Osteocyte (in vitro differentiated cells): ENCODE results near the gene INCA1. TPM values are rescaled to one million over a fixed set of nuclear protein-coding genes. Genes with fewer than 3 reads are reported as not detected.

Experiments used
- DNase-seq: peaks from one replicate; pipeline ENCODE4 v3.0.0; 2021; ENCODE audit warnings: mixed read lengths; ENCODE audit not compliant: unreplicated experiment; ENCODE audit errors: extremely low spot score
- H3K27ac Mint-ChIP-seq: one replicate; pipeline ENCODE4 v1.8.0; 2021; ENCODE audit warnings: mild to moderate bottlenecking, mixed read lengths; ENCODE audit not compliant: unreplicated experiment
- H3K27me3 Mint-ChIP-seq: one replicate; pipeline ENCODE4 v1.8.0; 2021; ENCODE audit warnings: mixed read lengths; ENCODE audit not compliant: unreplicated experiment
- H3K36me3 Mint-ChIP-seq: one replicate; pipeline ENCODE4 v1.8.0; 2021; ENCODE audit warnings: mixed read lengths; ENCODE audit not compliant: unreplicated experiment
- H3K4me1 Mint-ChIP-seq: one replicate; pipeline ENCODE4 v1.8.0; 2021; ENCODE audit warnings: mixed read lengths; ENCODE audit not compliant: unreplicated experiment
- H3K4me3 Mint-ChIP-seq: one replicate; pipeline ENCODE4 v1.8.0; 2021; ENCODE audit warnings: mild to moderate bottlenecking, moderate library complexity, mixed read lengths; ENCODE audit not compliant: unreplicated experiment
- H3K9me3 Mint-ChIP-seq: one replicate; pipeline ENCODE4 v1.8.0; 2021; ENCODE audit warnings: mixed read lengths; ENCODE audit not compliant: unreplicated experiment
- total RNA-seq: library from RNA; stranded (reverse); gene quantifications from 2 replicates; pipeline ENCODE4 v1.2.1, GENCODE V29; 2021
- TF ChIP-seq, protein P1 (sequence below): fragments of 200-600 bp; sonication (generic); IDR thresholded peaks from 2 replicates; pipeline ENCODE4 v1.5.0; 2021; ENCODE audit warnings: antibody characterized with exemption, mild to moderate bottlenecking, moderate library complexity

INCA1 gene
- total RNA-seq, 1 donor from 2014 or later = 1.8 TPM

DNA sequence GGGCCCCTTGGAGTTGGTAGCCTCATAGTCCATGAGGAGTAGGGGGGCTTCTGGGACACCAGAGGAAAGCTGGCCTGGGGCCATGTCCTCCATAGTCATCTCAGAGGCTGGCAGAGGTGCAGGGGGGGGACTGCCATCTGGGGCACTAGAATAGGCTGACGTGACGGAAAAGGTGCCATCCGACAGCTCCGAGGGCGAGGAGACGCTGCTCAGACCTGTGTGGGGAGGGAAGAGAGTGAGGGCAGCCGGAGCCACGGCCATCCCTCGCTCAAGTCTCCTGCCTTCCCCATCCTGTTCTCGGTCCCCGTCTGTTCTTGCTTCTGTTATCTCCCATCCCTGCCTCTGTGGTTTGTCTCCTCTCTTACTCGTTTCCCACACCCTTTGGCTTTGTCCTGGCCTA is 25.0 kb downstream of the INCA1 start:
- Mint-ChIP-seq H3K4me3 (no peak overlapping the region), H3K27me3 (no peaks in the 10 kb centered on the region), H3K27ac (no peak overlapping the region), H3K9me3 (no peaks in the 10 kb centered on the region), H3K36me3 (peaks cover 21% of the 10 kb centered on the region), H3K4me1 (peaks cover 28% of the 10 kb centered on the region)
- TF ChIP-seq, protein P1, sequence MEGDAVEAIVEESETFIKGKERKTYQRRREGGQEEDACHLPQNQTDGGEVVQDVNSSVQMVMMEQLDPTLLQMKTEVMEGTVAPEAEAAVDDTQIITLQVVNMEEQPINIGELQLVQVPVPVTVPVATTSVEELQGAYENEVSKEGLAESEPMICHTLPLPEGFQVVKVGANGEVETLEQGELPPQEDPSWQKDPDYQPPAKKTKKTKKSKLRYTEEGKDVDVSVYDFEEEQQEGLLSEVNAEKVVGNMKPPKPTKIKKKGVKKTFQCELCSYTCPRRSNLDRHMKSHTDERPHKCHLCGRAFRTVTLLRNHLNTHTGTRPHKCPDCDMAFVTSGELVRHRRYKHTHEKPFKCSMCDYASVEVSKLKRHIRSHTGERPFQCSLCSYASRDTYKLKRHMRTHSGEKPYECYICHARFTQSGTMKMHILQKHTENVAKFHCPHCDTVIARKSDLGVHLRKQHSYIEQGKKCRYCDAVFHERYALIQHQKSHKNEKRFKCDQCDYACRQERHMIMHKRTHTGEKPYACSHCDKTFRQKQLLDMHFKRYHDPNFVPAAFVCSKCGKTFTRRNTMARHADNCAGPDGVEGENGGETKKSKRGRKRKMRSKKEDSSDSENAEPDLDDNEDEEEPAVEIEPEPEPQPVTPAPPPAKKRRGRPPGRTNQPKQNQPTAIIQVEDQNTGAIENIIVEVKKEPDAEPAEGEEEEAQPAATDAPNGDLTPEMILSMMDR = no peak
- DNase-seq = no peak

DNA sequence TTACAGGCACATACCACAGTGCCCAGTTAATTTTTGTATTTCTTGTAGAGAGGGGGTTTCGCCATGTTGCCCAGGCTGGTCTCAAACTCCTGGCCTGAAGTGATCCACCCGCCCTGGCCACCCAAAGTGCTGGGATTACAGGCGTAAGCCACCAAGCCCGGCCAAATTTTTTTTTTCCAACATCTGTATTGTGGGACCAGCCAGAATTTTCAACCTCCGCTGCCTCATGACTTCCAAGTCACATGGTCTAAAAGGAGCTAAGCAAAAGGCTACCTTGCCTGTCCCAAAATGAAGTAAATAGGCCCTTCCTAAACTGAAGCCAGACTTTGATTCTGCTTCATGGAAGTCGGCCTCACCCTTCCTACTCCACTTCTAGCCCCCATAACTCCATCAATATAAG is 25.5 kb downstream of the INCA1 start:
- H3K27ac Mint-ChIP-seq = no peak overlapping the region
- no peaks in the 10 kb centered on the region for H3K27me3 Mint-ChIP-seq
- H3K9me3 Mint-ChIP-seq = no peaks in the 10 kb centered on the region
- peaks cover 28% of the 10 kb centered on the region for H3K4me1 Mint-ChIP-seq
- no peak overlapping the region for H3K4me3 Mint-ChIP-seq
- TF ChIP-seq, protein P1 = no peak
- peaks cover 20% of the 10 kb centered on the region for H3K36me3 Mint-ChIP-seq
- no peak for DNase-seq

DNA sequence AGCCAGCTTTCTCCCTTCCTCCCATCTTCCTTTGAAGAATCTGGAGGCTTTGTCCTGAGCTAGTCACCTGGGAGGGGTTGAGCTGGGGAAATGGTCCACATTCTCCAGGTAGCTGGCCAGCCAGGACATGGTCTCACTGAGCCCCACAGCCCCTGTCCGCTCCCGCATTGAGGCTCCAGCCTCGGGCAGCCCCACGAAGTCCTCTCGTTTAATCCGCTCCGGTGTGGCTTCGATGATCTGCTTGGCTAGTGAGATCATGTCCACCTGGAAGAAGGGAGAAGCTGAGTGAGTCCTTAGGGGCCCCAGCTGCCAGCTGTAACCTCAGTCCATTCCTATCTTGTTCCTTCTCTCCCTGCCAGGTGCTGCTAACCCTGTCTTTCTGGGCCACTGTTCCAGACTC is 27.0 kb downstream of the INCA1 start:
- no peak overlapping the region for H3K27ac Mint-ChIP-seq
- H3K4me3 Mint-ChIP-seq = no peak overlapping the region
- H3K4me1 Mint-ChIP-seq = peaks cover 34% of the 10 kb centered on the region
- peaks cover 22% of the 10 kb centered on the region for H3K36me3 Mint-ChIP-seq
- no peaks in the 10 kb centered on the region for H3K27me3 Mint-ChIP-seq
- no peaks in the 10 kb centered on the region for H3K9me3 Mint-ChIP-seq
- DNase-seq = no peak
- TF ChIP-seq, protein P1 = no peak

DNA sequence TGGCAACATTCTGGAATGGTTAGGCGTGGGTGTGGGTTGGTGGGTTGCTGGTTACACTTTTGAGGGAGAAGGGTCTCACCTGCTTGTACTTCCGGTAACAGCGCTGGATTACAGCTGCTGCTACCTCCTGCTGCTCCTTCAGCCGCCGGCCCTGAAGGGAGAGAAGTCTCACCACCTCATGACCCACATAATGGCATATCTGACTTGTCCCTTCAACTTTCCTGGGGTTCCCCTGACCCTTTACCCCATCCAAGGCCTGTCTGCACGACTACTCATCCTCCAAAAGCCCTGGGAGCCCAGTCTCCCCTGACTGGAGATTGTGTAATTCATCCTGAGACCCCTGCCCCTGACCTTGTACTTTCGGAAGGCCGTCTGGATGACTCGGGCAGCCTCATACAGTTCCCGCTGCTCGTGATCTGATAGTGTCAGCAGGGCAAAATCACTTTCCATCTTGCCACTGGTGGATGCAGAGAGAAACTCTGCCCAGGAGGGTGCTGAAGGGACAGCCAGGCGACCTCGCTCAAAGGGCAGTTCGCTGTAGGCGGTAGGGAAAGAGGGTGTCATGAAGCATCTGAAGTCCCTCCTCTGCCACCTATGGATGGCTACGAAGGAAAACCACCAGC is 27.7 kb downstream of the INCA1 start:
- Mint-ChIP-seq H3K4me1 (peaks cover 35% of the 10 kb centered on the region), H3K4me3 (no peak overlapping the region), H3K9me3 (no peaks in the 10 kb centered on the region), H3K27ac (no peak overlapping the region), H3K36me3 (peaks cover 24% of the 10 kb centered on the region), H3K27me3 (no peaks in the 10 kb centered on the region)
- TF ChIP-seq, protein P1 = no peak
- no peak for DNase-seq

DNA sequence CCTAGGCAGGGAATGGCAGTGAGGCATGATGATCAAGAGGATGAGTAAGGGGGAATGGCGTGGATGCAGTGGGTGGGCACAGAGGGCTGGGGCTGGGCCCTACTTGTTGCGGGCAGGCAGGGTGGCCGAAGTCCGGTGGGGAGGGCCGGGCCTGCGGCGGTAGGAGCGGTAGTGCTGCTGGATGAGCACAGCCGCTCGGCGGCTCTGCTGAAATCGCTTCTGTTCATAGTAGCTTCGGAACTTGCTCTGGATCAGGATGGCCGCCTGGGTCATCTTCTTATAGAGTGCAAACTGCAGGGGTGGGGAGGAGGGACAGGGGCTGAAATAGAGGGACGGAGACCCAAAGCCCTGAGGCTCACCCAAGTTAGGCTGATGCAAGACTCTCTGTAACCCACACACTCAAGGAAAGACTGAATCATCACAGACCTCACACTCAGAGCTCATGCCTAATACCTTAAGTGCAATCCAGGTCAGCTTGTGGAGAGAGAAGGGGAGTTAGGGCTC is 28.2 kb downstream of the INCA1 start:
- H3K9me3 Mint-ChIP-seq = no peaks in the 10 kb centered on the region
- H3K4me3 Mint-ChIP-seq = no peak overlapping the region
- H3K4me1 Mint-ChIP-seq = peaks cover 35% of the 10 kb centered on the region
- TF ChIP-seq, protein P1 = no peak
- H3K27ac Mint-ChIP-seq = no peak overlapping the region
- DNase-seq = peak; percentile 86
- H3K36me3 Mint-ChIP-seq = peaks cover 24% of the 10 kb centered on the region
- no peaks in the 10 kb centered on the region for H3K27me3 Mint-ChIP-seq
